Activated naive CD4-positive, alpha-beta T cell treated with anti-CD3 and anti-CD28 coated beads, Interleukin-2, amount 10 ng/mL, durations not matched to agents 5 hours and 36 hours (primary cell): ENCODE data around the gene LAP3. TPM values are rescaled to one million over a fixed set of nuclear protein-coding genes. Genes with fewer than 3 reads are reported as not detected.

Experiments
- total RNA-seq, 2 experiments: library from RNA; stranded (reverse); gene quantifications; one replicate each; pipeline ENCODE4 v1.2.3, GENCODE V29; 2021

The LAP3 gene
- 10 to 100 TPM; 58.5 to 58.7 TPM for total RNA-seq

DNA sequence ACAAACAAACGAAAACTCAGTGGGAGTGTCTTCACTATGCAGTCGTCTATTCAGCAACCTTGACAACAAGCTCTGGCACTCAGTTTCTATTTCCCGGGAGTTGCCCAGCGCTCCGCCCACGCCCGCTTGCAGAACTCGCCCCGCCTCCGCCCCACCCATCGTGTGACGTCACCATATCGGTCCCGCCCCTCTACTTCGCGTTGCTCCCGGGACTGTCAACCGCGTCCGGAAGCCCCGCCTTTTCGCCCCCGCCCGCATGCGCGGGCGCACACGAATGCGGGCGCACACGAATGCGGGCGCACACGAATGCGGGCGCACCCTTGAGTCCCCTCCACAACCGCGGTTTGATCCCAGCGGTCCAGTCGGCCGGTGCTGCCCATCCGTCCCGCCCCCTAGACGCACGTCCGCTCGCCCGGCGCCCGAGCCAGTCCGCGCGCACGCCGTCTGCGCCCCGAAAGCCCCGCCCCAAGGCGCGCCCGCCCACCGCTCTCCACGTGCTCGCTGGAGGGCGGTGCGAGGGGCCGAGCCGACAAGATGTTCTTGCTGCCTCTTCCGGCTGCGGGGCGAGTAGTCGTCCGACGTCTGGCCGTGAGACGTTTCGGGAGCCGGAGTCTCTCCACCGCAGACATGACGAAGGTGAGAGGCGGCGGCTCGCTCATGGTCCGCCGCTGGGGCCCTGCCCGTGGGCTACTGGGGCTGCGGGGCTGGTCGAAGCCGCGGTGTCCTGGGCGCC lies at the start of gene LAP3:
LAP3 (plus strand) TSS at position 267 of the 733 bp plus-strand sequence; CDS start at position 535, 268 bp downstream.

GRCh38 chr4:17614416-17615299 lies 37.7 kb downstream of the LAP3 start, which contains the start of gene MED28:
Gene MED28 (plus strand): TSS chr4:17614641. CDS start chr4:17614655, 14 bp downstream.

Other genes starting within 250 kb of the LAP3 start
- gene QDPR, start 65.1 kb upstream of the LAP3 start, total RNA-seq = 10 to 100 TPM; 23.8 to 26.3 TPM
- gene CLRN2, start 62.0 kb upstream of the LAP3 start, total RNA-seq = not detected
- 10 to 100 TPM; 53.7 to 56.8 TPM for gene MED28, start 37.4 kb downstream of the LAP3 start, total RNA-seq
- not detected for gene FAM184B, start 204.4 kb downstream of the LAP3 start, total RNA-seq
- gene DCAF16, start 233.6 kb downstream of the LAP3 start, total RNA-seq = 10 to 100 TPM; 42.3 to 43.1 TPM
- 10 to 100 TPM; 56.5 to 62.7 TPM for gene NCAPG, start 233.8 kb downstream of the LAP3 start, total RNA-seq